Measurements from ENCODE around the gene AIFM3. TPM values are rescaled to one million over a fixed set of nuclear protein-coding genes. Genes with fewer than 3 reads are reported as not detected.
A peak's percentile ranks its signal among the peaks of the same experiment; 100 is the strongest.

Gene AIFM3
- total and polyA plus RNA-seq, 11 donors: 0.25 to 3.0 (median 0.49) TPM; not detected in 2

- no peak for ATAC-seq
- Histone ChIP-seq H3K9me3 (no peaks in the 10 kb centered on the region), H3K27me3 (no peaks in the 10 kb centered on the region), H3K27ac (no peak overlapping the region), H3K4me1 (no peaks in the 10 kb centered on the region), H3K4me3 (no peak overlapping the region), H3K36me3 (peaks cover 0 to 86% (median 63%) of the 10 kb centered on the region in 9 donors)
- TF ChIP-seq CTCF (IDR thresholded peaks at IDR 0.05): no peak
- no peak for TF ChIP-seq POLR2A (IDR thresholded peaks at IDR 0.05)
- 66 to 74% (median 71%) methylated on average over 15 to 17 of the region's 17 CpGs for WGBS, 4 donors
- intact Hi-C loops (cut with DNase I): loop anchor here in 3 of 10 donors (10.0 kb wide), 3 partner anchors 75 to 135 kb away; partner anchors contain the start of genes CRKL (in 2 of the 3), PI4KA (in 1 of the 3) and SNAP29 (in 1 of the 3)
- DNase-seq: no peak
Measured at GRCh38 chr22:20989323-20990138, 22.5 kb downstream of the AIFM3 start.

- Histone ChIP-seq H3K27me3 (no peaks in the 10 kb centered on the region), H3K4me3 (no peak overlapping the region), H3K9me3 (no peaks in the 10 kb centered on the region), H3K36me3 (peaks cover 0 to 88% (median 68%) of the 10 kb centered on the region in 9 donors), H3K27ac (no peak overlapping the region), H3K4me1 (no peaks in the 10 kb centered on the region)
- TF ChIP-seq POLR2A (IDR thresholded peaks at IDR 0.05) (no peak), CTCF (IDR thresholded peaks at IDR 0.05) (no peak)
- DNase-seq (no peak), ATAC-seq (no peak)
- WGBS, 4 donors: 76 to 79% (median 79%) methylated on average over 14 to 21 of the region's 21 CpGs
- intact Hi-C loops (cut with DNase I): loop anchor here in 1 of 10 donors (10.0 kb wide), 1 partner anchor 76 kb away; the partner anchor contains the start of gene CRKL
Measured at GRCh38 chr22:20990184-20991180, 23.4 kb downstream of the AIFM3 start.

GRCh38 chr22:20991252-20992055, 24.4 kb downstream of the AIFM3 start:
- DNase-seq: peak in 1 of 5 donors; percentile 4
- Histone ChIP-seq H3K9me3 (no peaks in the 10 kb centered on the region), H3K36me3 (peaks cover 0 to 88% (median 67%) of the 10 kb centered on the region in 9 donors), H3K27me3 (no peaks in the 10 kb centered on the region), H3K4me1 (no peaks in the 10 kb centered on the region), H3K27ac (no peak overlapping the region), H3K4me3 (no peak overlapping the region)
- 83 to 95% (median 93%) methylated on average over 4 to 24 of the region's 24 CpGs for WGBS, 4 donors
- TF ChIP-seq CTCF (IDR thresholded peaks at IDR 0.05) (no peak), POLR2A (IDR thresholded peaks at IDR 0.05) (no peak)
- intact Hi-C loops (cut with DNase I): loop anchor here in 1 of 10 donors (10.0 kb wide), 1 partner anchor 77 kb away; the partner anchor contains the start of gene CRKL
- ATAC-seq: peak in 1 of 4 donors; percentile 8
